NCI-H187 (cell line): ENCODE data around the gene RUNX3.
"Not testable (repeated sequence)": the region's sequence is repeated elsewhere in the genome, so short reads cannot be mapped to it uniquely, and the experiment has no call there.

Source experiments
- DNase-seq, 2 experiments: peaks; one replicate each; lab custom pipeline; 2025; lab: John Stamatoyannopoulos, UW

Gene RUNX3

GRCh38 chr1:24900486-24900849 is 29.6 kb downstream of the RUNX3 start:
- DNase-seq: no peak

- no peak for DNase-seq
Observed at GRCh38 chr1:24899581-24900485, 30.2 kb downstream of the RUNX3 start.

GRCh38 chr1:24898909-24899439 is 31.1 kb downstream of the RUNX3 start:
- DNase-seq: no peak

- DNase-seq: no peak
Observed at GRCh38 chr1:24898152-24898908, 31.7 kb downstream of the RUNX3 start.

GRCh38 chr1:24897263-24898151 is 32.6 kb downstream of the RUNX3 start:
- no peak for DNase-seq

- no peak for DNase-seq
Observed at GRCh38 chr1:24896596-24897262, 33.3 kb downstream of the RUNX3 start.

- DNase-seq: no peak
Observed at GRCh38 chr1:24896176-24896575, 33.9 kb downstream of the RUNX3 start.

GRCh38 chr1:24895511-24895910 is 34.6 kb downstream of the RUNX3 start:
- no peak for DNase-seq

GRCh38 chr1:24894002-24894401 is 36.1 kb downstream of the RUNX3 start:
- DNase-seq: no peak

GRCh38 chr1:24893431-24893830 is 36.6 kb downstream of the RUNX3 start:
- no peak for DNase-seq

GRCh38 chr1:24892188-24893153 is 37.6 kb downstream of the RUNX3 start:
- no peak for DNase-seq

GRCh38 chr1:24891367-24891766 is 38.7 kb downstream of the RUNX3 start:
- DNase-seq: not testable (repeated sequence)

- DNase-seq: no peak
Observed at GRCh38 chr1:24890887-24891286, 39.2 kb downstream of the RUNX3 start.

GRCh38 chr1:24888971-24889676 is 41.0 kb downstream of the RUNX3 start:
- DNase-seq: no peak

GRCh38 chr1:24888061-24888970 is 41.8 kb downstream of the RUNX3 start:
- no peak for DNase-seq

- DNase-seq: no peak
Observed at GRCh38 chr1:24886241-24886640, 43.8 kb downstream of the RUNX3 start.

- no peak for DNase-seq
Observed at GRCh38 chr1:24884751-24885150, 45.3 kb downstream of the RUNX3 start.

GRCh38 chr1:24881034-24881433 is 49.0 kb downstream of the RUNX3 start:
- no peak for DNase-seq
